ENCODE measurements around the gene TCF4.
A peak's percentile ranks its signal among the peaks of the same experiment; 100 is the strongest.

The TCF4 gene

DNA sequence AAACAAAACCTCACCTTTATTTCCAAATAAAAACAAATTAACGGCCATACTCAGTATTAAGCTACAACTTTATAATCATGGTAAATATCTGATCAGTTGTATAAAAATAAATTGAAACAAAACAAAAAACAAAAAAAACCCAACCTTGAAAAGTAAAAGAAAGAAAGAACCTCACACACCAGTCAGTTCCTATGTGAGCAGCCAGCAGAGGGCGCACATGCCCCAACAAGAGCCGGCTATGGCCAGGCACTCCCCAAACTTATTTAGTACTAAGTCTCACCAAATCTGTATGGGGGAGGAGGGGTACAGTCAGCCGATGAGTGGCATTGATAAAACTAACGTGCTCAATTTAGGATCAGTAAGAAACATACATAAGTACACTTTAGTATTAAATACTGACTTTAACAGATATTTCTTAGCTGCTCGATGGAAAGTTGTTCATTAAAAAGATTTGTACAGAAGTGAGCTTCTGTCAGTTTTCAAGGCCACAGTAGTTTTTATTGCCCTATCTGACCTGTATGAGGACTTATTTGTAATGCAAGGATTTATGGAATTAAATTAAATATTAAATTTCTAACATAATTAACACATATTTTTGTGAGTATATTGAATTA is 172.6 kb downstream of the TCF4 start:
- peak; percentile 40 to 60 for DNase-seq (ENCODE audit: low read depth in 2 of 2)

DNA sequence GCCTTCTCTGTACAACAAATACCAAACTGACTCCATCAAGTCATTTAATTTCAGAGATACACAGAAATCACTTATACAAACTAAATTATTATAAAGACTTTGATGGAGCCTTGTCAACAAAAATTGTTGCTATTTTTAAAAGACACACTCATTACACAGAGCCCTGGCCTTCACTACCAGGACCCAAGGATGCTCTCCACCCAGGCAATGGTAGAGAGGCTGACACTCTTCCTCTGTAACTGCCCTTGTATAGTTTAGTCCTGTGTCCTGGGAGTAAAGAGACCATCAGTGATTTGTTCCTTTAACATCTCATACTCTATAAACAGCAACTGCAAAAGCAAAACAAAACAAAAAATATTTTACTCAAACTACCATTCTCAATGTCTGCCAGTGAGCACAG is 173.5 kb downstream of the TCF4 start:
- no peak for DNase-seq (ENCODE audit: low read depth in 2 of 2)

DNA sequence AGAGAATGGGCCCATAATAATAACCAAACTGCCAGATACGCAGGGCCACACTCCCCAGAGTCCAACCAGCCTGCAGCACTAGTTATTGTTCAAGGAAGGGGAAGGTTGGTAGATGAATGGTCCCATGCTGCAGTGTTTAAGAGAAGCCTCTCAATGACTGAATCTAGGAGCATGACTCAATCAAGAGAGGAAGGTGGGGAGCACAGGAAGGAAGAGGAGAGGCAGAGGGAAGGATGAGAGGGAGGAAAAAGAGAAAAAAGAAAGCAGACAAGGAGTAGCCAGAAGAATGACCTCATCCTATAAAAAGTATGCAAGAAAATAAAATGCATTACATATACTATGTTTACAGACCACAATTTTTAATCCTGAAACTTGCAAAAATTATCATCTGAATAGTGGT is 174.5 kb downstream of the TCF4 start:
- DNase-seq (ENCODE audit: low read depth in 2 of 2), result no peak

DNA sequence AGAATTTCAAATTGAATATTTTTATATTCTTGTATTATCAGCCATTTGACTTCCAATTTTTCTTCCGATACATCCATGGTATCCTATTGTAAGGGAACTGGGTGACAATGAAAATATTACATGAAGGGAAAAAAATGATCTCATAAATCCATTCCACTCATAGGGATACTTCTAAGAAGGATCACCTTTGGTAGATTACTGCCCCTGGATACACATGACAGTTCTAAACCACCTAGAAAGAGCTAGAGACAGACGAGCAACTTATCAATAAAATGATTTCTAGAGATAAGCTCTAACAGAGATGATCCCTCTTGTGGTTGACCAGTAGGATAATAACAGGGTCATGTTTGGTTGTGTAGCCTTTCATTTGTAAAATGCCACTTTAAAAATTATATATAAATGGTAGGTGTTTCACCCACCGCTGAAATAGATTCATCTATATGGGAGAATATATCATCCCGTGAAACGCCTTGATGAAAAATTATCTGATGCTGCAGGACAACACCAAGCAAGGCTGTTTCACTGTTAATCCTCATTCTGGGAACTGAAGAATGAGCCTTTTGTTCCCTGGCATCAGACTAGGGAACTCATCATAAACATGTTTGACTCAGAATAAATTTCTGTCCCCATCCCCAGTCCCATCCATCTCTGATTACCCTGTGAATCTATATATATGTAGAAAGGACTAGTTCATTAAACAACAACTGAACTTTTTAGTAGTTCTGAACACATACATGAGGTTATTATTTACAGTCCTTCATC is 180.0 kb downstream of the TCF4 start:
- no peak for DNase-seq (ENCODE audit: low read depth in 2 of 2)

DNA sequence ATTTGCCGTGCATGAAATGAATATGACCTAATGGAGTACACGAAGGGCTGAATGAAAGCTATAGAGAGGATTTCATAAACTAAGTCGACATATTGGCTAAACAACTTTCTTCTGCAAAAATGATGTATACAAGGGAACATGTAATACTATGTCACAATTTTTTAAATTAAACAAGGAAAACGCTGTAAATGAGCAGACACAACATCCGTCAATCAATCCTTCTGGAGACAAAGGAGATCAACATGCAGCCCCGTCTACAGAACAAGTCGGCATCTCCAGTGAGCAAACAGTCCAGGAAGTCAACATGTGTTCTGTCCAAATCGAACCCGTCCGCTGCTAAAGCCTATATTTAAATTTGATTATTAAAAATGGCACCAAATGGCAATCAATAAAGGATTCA is 180.8 kb downstream of the TCF4 start:
- DNase-seq (ENCODE audit: low read depth in 2 of 2), result no peak

DNA sequence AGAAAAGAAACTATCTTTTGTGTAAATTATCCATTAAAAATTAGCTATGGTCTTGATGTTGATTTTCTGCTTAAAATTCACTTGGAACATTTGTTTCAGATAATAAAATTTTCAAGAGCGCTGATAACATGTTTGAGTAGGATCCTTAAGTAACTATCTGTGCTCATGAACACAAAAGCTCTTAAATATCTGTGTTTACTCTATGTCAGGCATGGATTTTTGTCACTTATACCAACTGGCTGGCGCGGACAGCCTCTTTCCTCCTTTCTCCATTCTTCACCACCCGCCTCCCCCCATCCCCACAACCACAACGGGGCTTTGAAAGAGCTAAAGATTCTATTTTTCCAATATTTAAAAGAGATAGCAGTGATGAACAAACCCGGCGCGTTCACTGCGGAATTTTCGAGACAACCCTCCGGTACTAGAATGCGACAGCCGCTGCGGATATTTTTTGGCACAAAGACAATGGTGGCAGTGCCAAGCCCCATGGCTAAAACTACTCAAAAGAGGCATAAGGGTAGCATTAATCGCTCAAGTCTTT is 181.5 kb downstream of the TCF4 start:
- no peak for DNase-seq (ENCODE audit: low read depth in 2 of 2)

DNA sequence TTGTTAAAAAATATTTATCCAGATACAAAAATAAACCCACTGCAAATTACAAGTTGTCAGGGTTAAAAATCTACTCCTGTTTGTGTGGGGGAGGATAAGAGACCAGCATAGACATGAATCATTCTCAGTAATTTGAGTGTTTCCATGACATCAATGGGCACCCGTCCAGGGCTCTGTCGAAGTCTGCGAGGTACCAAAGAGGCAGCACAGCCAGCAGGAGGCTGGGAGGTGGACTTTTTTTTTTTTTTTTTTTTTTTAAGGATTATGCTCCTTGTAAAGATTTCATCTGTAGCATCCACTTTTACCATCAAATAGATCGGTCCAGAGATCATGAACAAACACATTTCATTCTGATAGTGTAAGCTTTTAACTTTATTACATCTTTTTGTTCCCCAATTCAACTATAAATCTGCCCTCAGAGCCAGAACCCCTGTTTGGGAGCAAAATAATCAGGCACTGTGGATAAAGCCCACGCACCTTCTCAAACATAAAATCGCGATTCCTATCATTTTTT is 182.0 kb downstream of the TCF4 start:
- no peak for DNase-seq (ENCODE audit: low read depth in 2 of 2)

DNA sequence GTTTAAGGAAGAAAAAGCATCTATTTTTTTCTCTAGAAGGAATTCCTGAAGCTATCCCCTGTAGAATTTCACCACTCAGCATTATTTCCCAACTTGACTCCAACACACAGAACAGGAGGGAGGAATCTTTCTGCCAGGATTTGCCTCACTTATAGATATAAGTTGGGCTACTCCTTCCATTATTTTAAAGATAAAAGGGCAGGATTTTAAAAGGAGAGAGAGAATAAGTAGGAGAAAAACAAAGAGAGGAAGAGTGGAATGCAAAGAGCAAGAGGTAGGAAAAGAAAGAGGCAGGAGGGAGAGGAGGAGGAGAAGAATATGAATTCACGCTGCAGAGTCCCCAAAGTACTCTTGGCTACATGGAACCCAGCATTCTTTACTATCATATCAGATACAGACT is 182.5 kb downstream of the TCF4 start:
- no peak for DNase-seq (ENCODE audit: low read depth in 2 of 2)

DNA sequence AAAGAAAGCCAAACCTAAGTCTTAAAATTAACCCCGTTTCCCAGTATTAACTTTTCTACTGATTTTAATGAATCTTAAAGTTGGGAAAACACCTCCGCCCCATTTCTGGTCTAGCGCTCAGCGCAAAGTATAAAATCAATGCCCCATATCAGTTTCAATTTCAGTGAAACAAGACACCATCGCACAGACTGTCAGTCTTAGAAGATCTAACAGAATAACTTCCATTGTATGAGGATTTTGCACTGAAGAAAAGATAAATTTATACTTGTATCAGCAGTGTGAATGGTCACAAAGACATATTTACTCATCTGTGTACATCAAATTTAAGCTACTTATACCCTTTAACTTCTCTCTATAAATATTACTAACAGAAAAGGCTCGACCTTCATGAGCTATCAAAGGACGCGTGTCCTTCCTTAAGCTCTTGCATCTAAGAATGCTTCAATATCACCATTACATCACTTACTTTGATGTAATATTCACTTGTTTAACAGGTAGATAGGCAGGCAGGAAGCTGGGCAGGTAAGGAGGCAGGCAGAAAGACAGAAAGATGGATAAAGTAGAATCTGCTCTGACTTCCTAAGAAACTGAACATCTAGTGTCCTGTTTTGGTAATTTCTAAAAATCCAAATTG is 183.0 kb downstream of the TCF4 start:
- no peak for DNase-seq (ENCODE audit: low read depth in 2 of 2)

DNA sequence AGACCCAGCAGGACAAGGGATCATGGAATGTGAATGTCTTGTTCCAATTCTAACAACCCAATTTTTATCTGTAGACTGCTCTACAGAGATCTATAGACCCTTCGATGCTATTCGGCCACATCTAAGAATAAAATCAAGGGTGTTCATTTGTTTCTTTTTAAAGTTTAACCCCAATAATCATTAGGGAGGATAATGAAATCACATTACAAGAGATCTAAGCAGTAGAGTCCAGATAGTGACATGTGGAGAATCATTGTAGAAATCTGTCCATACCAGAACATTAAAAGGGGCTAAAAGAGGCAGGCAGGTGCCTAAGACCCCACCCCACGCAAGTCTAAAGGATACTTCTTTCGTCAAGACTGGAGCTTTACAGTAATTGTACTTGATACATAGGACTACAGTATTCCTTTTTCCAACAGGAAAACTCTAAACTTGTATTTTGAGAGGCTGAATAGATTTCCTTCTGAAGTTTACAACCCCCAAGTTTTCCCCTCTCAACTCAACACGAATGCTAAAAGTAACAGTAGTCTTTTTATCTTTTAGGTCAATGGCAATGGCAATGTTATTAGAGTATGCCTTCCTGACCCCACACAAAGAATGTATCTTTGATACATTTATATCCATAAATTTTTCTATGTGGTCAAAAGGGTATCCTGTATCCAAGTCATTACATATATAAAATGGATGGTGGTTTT is 183.7 kb downstream of the TCF4 start:
- no peak for DNase-seq (ENCODE audit: low read depth in 2 of 2)

DNA sequence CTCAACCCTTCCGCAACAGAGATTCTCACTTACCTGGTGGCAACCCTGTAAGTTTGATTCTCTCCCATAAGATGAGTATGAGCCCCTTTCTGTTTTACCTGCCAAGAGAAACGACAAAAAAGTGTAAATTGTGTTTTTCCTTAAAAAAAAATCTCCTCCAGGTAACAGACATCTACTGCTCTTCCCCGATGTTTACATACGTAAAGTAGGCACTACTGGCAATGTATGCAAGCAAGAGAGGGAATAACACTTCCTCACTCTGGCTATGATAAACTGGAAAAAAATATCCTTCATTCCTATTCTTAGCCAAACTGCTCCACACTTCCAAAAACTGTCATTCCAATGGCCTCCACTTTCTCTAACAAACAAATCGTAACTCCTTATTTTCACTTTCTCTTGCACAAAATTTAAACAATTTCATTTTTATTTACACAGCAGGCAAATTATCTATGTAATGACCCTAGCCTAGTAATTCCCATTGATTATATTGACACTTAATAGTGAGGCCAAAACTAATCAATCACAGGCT is 184.5 kb downstream of the TCF4 start:
- no peak for DNase-seq (ENCODE audit: low read depth in 2 of 2)

DNA sequence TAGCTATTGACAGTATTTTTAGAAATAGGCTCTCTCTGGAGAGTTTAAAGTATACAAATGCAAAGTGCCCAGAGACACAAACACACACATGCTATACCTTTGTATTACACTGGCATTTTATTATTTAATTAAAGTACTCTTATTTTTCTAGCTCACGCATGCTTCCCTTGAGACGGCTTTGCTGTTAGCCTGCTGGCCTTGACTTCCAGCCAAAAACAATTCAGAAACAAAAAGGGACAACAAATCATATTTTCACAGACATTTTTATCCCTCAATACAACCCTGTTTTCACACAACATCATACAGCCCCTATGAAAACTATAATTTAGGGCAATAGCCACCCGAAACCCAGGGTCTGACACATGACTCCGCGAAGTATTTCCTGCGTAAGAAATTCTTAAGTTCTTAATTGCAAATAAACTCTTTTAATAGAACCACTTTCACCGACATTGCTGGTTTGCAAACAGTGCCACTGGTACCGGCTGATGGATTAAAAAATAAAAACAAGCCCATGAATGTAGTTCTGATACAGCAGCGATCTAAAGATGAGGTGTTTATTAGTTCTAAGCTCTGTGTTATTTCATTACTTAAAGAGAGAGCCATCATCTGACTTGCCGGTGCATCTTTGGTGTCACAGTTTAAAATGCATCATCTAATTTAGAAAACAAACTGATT is 185.1 kb downstream of the TCF4 start:
- DNase-seq (ENCODE audit: low read depth in 2 of 2), result no peak

DNA sequence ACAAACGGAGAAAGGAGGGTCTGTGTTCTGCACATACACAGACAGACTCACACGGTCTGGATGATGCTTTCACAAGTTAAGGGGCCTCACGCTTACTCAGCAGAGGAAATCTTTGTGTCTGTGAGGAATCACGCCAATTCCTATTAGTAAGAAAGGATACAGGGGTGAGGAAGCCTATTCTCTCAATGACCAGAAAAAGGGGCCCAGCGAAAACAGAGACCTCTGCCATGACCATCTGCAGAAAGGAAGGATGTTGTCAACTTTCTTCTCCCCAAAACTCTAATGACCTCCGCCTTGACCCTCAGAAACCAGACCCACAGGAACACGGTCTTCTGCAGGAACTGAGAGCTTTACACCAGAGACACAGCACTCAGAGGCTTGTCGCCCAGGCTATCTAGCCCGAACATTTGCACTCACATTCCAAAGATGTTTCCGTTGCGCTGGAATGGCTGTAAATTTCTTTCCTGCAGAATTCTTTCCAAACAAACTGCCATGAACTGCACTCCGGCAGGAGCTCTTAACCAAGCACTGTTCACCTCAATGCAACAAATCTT is 186.3 kb downstream of the TCF4 start:
- no peak for DNase-seq (ENCODE audit: low read depth in 2 of 2)

DNA sequence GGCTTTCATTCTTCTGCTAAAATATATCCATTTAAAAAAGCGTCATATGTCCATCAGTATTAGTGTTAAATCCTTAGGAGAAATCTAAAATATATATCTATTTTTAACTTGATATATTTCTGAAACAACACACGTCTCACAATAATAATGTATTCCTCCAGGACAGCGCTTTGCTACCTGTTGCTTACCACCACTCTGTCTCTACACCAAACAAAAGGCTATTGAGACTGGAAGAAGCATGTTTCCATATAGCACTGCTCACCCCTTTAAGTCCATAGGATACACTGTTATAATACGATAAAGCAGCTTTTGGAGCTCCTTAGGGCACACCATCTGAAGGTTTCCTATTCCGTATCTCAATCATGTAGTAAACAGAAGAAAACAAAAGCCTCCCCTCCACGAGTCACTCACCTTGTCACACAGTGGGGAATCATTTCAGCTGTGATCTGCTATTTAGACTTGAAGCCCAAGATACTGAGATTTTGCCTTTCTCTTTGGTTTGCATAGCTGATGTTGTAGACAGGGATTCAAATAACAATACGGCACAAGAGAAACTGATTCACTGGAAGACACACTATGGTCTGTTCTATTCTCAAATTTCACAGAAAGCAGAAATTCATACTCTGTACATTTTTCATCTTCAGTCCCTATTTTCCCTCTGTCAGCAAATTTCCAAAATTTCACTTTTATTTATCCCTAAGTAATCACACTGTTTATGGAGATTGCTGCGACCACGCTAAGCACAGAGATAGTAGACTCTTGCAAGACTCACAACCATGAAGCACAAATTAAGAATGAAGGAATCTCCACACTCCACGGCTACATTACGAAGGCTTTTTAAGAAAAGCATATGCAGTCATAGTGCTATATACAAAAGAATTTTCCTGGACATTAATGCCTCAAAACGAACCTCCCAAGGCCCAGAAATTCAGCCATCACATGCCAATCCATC is 187.1 kb downstream of the TCF4 start:
- DNase-seq (ENCODE audit: low read depth in 2 of 2), result no peak

DNA sequence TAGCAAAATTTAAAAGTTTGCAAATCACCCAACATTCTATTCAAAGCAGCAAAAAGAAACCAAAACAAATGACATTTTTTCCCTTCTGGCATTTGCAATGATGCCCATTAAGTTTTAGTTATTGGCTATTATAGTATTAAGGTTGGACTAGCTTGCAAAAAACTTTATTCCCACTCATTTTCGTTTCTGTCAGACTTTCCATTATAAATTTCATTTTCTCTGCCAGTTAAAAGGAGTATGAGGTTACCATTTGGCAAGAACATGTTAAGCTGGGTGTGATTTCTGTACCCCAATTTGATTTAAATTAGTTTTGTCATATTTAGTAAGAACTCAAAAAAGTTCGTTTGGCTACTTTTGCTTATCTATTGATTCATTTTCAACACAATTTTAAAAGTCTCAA is 187.9 kb downstream of the TCF4 start:
- DNase-seq (ENCODE audit: low read depth in 2 of 2), result no peak

DNA sequence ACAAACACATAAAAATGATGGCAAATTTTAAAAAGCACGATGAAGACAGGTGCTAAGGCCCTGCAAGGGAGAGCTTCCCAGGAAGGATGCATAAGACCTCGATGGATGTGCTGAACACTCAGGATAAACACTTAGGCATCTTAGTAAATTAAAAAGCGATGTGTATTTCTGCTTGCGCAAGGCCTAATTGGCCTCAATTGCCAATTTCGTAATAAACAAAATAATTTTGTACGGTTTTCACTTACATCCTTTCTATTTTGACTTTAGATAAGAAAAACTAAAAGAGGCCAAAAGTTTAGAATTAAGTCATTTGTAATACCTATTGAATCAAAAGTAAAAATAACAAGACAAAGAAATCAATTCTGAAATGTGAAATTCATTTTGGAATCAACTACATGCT is 189.1 kb downstream of the TCF4 start:
- DNase-seq (ENCODE audit: low read depth in 2 of 2), result no peak

DNA sequence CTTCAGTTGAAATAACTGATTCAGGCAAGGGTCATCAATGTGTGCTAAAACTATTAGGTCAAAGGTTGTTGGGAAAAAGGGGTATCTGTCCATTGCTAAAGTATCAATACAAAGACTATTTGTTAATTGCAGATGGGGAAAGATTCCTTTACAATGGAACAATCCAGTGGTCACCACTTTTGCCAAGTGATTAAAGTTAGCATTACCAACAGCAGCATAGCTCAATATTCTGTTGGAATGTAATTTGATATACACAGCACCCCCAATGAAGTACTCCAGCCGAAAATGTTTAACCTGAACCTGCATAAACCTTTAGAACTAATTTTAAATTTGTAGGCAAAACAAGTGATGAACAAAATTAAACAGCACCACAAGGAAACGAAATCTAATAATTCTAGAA is 191.0 kb downstream of the TCF4 start:
- no peak for DNase-seq (ENCODE audit: low read depth in 2 of 2)

DNA sequence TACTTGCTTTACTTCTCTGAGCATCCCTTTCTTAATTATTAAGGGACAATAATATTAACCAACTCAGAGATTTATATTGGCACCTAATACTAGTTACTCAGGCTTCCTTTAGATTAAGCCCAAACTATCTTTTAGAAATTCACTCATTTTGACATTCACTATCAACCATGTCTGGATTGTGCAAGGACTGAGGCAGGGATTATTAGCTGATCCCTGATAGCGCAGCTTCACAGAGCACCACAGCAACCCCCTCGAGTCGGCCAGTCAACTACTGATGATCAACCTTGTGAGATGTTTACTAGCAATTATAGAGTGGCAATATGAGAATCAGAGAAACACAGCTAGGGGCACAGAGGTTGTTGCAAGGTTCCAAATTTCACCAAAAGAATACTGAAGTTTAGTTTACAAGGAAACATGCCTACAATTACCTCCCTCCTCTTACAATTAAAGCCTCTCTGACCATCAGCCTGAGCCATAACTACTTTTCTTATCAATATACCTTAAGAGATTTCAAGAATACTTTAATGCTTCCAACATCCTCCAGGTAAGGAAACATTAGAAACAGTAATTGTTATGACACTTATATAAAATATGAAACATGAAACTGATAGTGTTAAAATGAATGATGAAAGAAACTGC is 191.6 kb downstream of the TCF4 start:
- DNase-seq (ENCODE audit: low read depth in 2 of 2), result no peak

DNA sequence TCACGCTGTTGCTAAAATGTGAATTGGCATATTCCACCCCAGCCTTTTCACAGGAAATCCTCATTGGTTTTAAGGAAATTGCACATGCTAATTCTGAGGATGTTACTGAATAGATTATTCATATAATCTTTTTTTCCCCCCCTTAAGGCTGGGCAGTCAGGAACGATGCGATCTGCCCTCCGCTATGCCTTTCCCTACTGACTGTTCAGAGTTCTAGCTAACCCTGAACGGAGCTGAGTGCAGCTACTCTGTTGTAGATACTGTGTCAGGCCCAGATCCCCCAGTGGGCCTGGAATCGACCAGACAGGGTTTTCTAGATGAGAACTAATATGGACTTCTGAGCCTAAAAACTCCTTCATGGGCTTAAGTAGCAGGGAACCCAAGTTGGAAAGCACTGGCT is 192.2 kb downstream of the TCF4 start:
- no peak for DNase-seq (ENCODE audit: low read depth in 2 of 2)

All from stimulated activated CD8-positive, alpha-beta memory T cell treated with anti-CD3 and anti-CD28 coated beads, Interleukin-7, amount 100 ng/mL, for 1 hour (primary cell).